Esophagus (tissue), 2 donors: ENCODE measurements around the gene SPATA33. TPM values are rescaled to one million over a fixed set of nuclear protein-coding genes. Genes with fewer than 3 reads are reported as not detected.
A peak's percentile ranks its signal among the peaks of the same experiment; 100 is the strongest.
"Not testable (repeated sequence)": the region's sequence is repeated elsewhere in the genome, so short reads cannot be mapped to it uniquely, and the experiment has no call there.

ENCODE experiments used
- H3K27ac ChIP-seq, 2 donors: one replicate each; pipeline ENCODE4 v1.5.1; 2013; ENCODE audit warnings: low read depth in 2 of 2, mild to moderate bottlenecking in 2 of 2, inconsistent platforms in 1 of 2, low read length in 1 of 2, moderate library complexity in 1 of 2
- H3K27me3 ChIP-seq, 2 donors: one replicate each; pipeline ENCODE4 v1.6.1; 2013; ENCODE audit warnings: low read length in 2 of 2, control low read depth in 1 of 2, mild to moderate bottlenecking in 1 of 2; ENCODE audit not compliant: insufficient read depth in 2 of 2, control insufficient read depth in 1 of 2
- H3K36me3 ChIP-seq, 2 donors: one replicate each; pipeline ENCODE4 v1.6.1; 2013; ENCODE audit warnings: low read length in 1 of 2; ENCODE audit not compliant: control insufficient read depth in 2 of 2, insufficient read depth in 2 of 2
- H3K4me1 ChIP-seq, 2 donors: one replicate each; pipeline ENCODE4 v1.6.1; 2013; ENCODE audit warnings: low read length in 1 of 2; ENCODE audit not compliant: control insufficient read depth in 2 of 2, insufficient read depth in 2 of 2
- H3K4me3 ChIP-seq, 2 donors: one replicate each; pipeline ENCODE4 v1.5.1; 2013; ENCODE audit warnings: low read length in 2 of 2, mild to moderate bottlenecking in 2 of 2, low read depth in 1 of 2, moderate library complexity in 1 of 2
- H3K9me3 ChIP-seq, 2 donors: one replicate each; pipeline ENCODE4 v1.6.1; 2013; ENCODE audit warnings: mild to moderate bottlenecking in 2 of 2, low read depth in 1 of 2, low read length in 1 of 2, moderate library complexity in 1 of 2; ENCODE audit not compliant: control insufficient read depth in 2 of 2, insufficient read depth in 1 of 2
- WGBS, 2 donors: extraction: QIAGEN DNeasy Blood & Tissue Kit; methylation state at CpG; one replicate each; pipeline ENCODE4 v1.1.7; 2013; 5-methylcytosine and 5-hydroxymethylcytosine counted together
- polyA plus RNA-seq, 2 donors: library from polyadenylated mRNA; stranded (reverse); fragments of 200-250 nt; gene quantifications; one replicate each; pipeline ENCODE4 v1.2.3, GENCODE V29; 2013
- donor health status: healthy with polysubstance abuse.
- donor health status: Bipolar disorder and iron deficiency.

Gene SPATA33
- polyA plus RNA-seq, 2 donors, result 3.5 to 5.4 TPM

DNA sequence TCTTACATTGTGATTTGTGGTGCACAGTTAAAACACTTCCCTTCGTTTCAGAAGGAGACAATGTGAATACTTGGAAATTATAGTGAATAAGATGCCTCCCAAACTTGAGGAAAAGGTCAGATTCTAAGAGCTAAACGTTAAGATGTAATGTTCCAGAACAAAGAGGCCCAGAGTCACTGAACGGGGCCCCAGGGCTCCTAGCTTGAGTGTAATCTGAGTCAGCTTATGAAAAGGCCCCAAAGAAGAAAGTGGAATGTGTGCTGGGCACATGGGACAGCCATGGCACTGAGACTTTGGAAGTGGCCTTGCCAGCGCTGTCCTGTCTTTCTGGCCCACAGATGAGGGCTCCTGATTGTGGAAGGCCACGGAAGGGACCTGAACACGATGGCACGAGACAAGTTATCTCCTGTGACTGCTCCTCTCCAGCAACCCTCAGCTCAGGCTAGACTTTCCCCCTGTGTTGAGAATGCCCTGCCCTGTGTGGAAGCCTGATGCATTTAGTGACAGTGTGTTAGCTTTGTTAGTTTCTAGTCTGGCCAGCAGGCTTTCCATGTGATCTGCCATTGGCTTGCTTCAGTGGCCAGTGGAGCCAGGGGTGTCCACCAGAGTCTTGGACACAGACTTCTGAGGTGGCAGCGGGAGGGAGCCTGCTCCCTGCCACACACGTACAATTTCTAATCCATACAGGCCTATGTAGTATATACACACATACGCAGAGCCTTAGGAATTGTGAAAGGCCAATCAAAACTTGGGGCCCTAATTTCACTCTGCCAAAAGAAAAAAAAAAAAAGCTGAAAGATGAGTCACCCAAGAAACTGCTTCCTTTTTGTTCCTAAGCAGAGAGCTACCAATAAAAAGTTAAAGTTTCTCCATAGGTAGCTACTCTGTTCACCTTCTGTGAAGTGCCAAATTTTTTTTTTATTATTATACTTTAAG, 13.1 kb downstream of the SPATA33 start:
- H3K36me3 ChIP-seq, result no peaks in the 10 kb centered on the region
- WGBS, 2 donors, result 75 to 78% methylated on average over 10 of the region's 10 CpGs
- H3K4me3 ChIP-seq, result no peak overlapping the region
- no peaks in the 10 kb centered on the region for H3K4me1 ChIP-seq
- H3K9me3 ChIP-seq, result no peaks in the 10 kb centered on the region
- no peaks in the 10 kb centered on the region for H3K27me3 ChIP-seq
- H3K27ac ChIP-seq, result peak overlapping the region in 1 of 2 donors; percentile 51

DNA sequence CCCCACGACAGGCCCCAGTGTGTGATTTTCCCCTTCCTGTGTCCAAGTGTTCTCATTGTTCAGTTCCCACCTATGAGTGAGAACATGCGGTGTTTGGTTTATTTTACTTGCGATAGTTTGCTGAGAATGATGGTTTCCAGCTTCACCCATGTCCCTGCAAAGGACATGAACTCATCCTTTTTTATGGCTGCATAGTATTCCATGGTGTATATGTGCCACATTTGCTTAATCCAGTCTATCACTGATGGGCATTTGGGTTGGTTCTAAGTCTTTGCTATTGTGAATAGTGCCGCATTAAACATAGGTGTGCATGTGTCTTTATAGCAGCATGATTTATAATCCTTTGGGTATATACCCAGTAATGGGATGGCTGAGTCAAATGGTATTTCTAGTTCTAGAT, 13.9 kb downstream of the SPATA33 start:
- H3K4me3 ChIP-seq, H3K36me3 ChIP-seq, H3K27ac ChIP-seq, H3K4me1 ChIP-seq, H3K9me3 ChIP-seq, H3K27me3 ChIP-seq: not testable (repeated sequence)
- 85 to 87% methylated on average over 4 of the region's 4 CpGs for WGBS, 2 donors

DNA sequence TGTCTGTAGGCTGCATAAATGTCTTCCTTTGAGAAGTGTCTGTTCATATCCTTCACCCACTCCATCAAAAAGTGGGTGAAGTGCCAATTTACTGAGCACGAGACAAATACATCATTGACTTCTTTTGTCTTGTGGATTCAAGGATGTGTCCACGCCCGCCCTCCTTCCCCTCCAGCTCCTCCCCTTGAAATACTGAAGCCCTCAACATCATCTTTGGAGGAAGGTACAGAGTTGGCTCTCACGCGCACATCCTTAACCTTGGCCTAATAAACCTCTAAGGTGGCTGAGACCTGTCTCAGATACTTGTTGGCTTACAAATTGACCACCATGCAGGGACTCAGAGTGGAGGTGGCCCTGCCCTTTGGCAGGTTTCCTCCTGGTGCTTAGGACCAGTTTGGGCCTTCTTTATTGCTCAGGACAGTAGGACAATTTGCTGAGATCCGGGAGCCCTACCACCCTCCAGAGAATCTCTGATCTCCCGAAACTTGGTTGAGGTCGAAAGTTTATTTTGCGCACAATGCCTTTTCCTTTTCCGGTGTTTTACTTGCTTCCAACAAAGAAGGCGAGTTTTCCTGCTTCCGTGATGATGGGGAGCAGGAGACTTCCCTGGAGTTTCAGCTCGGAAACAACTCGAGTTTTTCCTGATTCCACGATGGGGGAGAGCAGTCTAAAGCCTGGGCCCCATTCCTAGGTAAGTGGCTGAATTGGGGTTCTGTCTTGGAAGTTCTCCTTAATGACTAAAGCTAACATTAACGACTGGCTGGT, 14.7 kb downstream of the SPATA33 start:
- Histone ChIP-seq H3K4me1 (no peaks in the 10 kb centered on the region), H3K36me3 (no peaks in the 10 kb centered on the region), H3K27me3 (no peaks in the 10 kb centered on the region), H3K4me3 (no peak overlapping the region), H3K9me3 (no peaks in the 10 kb centered on the region), H3K27ac (no peak overlapping the region)
- 85 to 86% methylated on average over 16 of the region's 16 CpGs for WGBS, 2 donors

DNA sequence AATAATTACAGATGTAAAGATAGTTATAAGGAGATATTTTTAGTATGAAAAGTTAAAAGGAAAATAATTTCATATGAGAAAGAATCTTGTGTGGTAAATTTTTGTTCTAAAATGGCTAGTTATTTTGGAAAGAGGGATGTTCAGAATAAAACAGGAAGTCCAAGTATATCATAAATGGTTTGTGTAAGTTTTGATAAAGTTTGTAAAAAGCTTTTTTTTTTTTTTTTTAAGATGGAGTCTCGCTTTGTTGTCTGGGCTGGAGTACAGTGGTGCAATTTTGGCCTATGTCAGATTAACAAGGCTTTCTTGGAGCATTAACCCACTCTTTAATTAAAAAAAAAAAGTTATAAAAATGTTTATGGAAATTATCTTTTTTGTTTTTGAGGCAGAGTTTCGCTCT, 20.6 kb downstream of the SPATA33 start:
- WGBS, 2 donors, result 100% methylated on average over 2 of the region's 2 CpGs
- no peaks in the 10 kb centered on the region for H3K9me3 ChIP-seq
- no peaks in the 10 kb centered on the region for H3K4me1 ChIP-seq
- H3K4me3 ChIP-seq, result no peak overlapping the region
- H3K36me3 ChIP-seq, result no peaks in the 10 kb centered on the region
- H3K27ac ChIP-seq, result no peak overlapping the region
- no peaks in the 10 kb centered on the region for H3K27me3 ChIP-seq

DNA sequence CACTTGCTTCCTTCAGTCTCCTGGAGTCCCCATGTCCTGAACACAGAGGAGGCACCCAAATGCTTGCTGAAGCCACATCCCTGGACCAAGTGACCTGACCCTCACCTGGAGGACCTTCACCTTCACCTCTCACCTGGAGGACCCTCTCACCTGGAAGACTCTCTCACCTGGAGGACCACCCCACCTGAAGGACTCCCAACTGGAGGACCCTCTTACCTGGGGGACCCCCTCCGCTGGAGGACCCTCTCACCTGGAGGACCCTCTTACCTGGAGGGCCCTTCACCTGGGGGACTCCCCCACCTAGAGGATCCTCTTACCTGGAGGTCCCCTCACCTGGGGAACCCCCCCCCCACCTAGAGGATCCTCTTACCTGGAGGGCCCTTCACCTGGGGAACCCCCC, 28.3 kb downstream of the SPATA33 start:
- peaks cover 0 to 14% of the 10 kb centered on the region in 2 donors for H3K36me3 ChIP-seq
- H3K27ac ChIP-seq, result no peak overlapping the region
- H3K4me3 ChIP-seq, result no peak overlapping the region
- H3K9me3 ChIP-seq, result no peaks in the 10 kb centered on the region
- WGBS, 2 donors, result 89 to 100% methylated on average over 1 of the region's 1 CpG
- peaks cover 0 to 9% of the 10 kb centered on the region in 2 donors for H3K4me1 ChIP-seq
- H3K27me3 ChIP-seq, result no peaks in the 10 kb centered on the region

DNA sequence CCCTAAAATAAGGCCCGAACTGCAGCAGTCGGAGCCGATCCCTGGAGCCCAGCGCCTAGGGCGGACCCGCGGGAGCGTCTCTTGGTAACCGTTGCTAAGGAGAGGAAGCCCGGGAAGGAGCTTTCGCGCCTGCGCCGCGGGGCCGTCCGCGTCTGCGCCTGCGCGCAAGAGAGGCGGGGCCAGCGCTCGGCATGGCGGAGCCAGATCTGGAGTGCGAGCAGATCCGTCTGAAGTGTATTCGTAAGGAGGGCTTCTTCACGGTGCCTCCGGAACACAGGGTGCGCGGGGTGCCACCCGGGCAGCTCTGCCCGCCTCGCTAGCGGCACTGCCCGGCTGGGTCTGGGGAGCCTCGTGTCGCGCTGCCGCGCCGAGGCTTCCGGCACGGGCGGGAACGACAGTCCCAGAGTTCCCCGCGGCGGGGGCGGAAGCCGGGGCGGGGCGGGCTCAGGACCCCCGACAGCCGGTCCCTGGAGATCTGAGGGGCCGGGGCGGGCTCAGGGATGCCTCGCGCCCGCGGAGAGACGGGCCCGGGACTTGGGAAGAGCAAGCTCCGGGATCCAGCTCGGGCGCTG, 29.0 kb downstream of the SPATA33 start, which contains the start of gene CDK10:
Gene CDK10 (plus strand): TSS at position 170 of the 572 bp plus-strand sequence. CDS start 22 bp downstream, at position 192.
- peaks cover 0 to 19% of the 10 kb centered on the region in 2 donors for H3K36me3 ChIP-seq
- peak within 1 kb of the TSS; percentile 88 to 89 for H3K27ac ChIP-seq
- H3K4me3 ChIP-seq, result peak within 1 kb of the TSS; percentile 79 to 90
- H3K27me3 ChIP-seq, result no peaks in the 10 kb centered on the region
- H3K9me3 ChIP-seq, result no peaks in the 10 kb centered on the region
- WGBS, 2 donors, result 0 to 1% methylated on average over 66 to 67 of the region's 67 CpGs
- peaks cover 0 to 9% of the 10 kb centered on the region in 2 donors for H3K4me1 ChIP-seq

DNA sequence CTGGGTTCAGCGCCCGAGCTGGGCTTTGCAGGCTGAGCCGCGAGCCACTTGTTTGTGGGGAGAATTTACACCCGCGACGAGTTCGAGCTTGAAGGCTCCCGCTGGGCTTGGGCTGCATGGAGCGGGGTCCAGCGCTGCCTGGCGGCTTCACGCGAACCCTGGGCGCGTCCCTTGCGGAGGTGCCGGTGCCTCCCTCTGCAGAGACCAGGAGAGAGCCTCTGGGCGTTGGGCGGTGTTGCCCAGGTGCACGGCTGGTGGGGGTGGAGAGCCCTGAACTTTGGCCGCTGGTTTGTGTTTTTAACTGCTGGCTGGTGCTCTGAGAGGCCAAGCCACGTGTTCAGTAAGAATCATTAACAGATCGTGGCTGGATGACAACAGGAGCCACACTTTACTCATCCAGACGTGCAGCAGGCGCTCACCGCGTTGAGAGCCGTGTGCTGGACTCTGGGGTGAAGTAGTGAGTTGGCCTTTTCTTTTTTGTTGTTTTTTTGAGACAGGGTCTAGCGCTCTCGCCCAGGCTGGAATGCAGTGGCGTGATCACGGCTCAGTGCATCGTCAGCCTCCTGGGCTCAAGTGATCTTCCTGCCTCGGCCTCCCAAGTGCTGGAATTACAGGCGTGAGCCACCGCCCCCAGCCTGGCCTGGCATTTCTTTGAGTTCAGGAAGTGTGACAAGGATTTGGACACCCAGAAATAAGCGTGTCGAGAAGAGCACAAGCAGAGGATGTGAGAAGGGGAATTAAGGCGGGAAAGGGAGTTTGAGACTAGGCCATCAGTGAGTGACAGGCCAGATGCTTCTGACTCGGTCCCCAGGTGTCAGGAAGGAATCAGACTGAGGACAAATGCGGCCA, 29.7 kb downstream of the SPATA33 start:
- peak overlapping the region; percentile 88 to 89 for H3K27ac ChIP-seq
- H3K27me3 ChIP-seq, result no peaks in the 10 kb centered on the region
- peak overlapping the region; percentile 79 to 90 for H3K4me3 ChIP-seq
- 8 to 10% methylated on average over 42 of the region's 42 CpGs for WGBS, 2 donors
- peaks cover 3 to 26% of the 10 kb centered on the region in 2 donors for H3K36me3 ChIP-seq
- peaks cover 0 to 9% of the 10 kb centered on the region in 2 donors for H3K4me1 ChIP-seq
- H3K9me3 ChIP-seq, result no peaks in the 10 kb centered on the region

DNA sequence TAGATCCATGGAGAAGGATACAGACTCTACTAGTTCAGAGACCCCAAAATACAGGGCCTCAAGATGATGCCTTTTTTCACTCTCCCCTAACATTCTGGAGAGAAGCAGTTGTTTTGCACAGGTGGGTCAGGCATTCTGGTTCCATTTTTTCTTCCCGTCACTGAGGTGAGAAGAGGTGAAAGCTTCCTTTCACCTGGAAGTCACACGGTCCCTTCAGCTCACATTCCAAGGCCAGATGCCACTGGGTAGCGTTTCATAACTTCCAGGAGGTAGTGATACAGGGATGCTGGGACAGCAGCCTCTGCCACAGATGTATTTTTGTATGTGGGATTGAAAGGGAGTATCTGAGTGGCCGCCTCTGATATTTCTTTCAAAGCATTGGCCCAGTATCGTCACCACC, 30.8 kb downstream of the SPATA33 start:
- Histone ChIP-seq H3K36me3 (peaks cover 3 to 31% of the 10 kb centered on the region in 2 donors), H3K27ac (no peak overlapping the region)
- WGBS, 2 donors, result 84 to 90% methylated on average over 5 of the region's 5 CpGs

DNA sequence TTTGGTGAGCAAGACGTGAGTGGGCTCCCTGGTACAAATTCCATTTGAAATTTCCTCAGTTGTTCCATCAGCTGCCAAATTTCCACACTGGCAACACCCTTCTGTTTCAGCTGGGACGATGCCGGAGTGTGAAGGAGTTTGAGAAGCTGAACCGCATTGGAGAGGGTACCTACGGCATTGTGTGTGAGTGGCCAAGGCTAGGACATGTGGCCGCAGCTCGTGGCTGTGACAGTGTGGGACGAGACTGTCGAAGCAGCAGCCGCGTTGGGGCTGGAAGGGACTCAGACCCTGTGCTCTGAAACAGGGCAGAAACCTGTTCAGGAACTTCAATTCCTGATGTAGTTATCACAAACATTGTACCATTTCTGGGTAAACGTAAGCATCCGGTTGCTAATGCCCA, 31.5 kb downstream of the SPATA33 start:
- H3K36me3 ChIP-seq, result peaks cover 8 to 38% of the 10 kb centered on the region in 2 donors
- no peaks in the 10 kb centered on the region for H3K9me3 ChIP-seq
- 94% methylated on average over 13 of the region's 13 CpGs for WGBS, 2 donors
- no peaks in the 10 kb centered on the region for H3K27me3 ChIP-seq
- H3K27ac ChIP-seq, result no peak overlapping the region
- no peak overlapping the region for H3K4me3 ChIP-seq
- peaks cover 0 to 9% of the 10 kb centered on the region in 2 donors for H3K4me1 ChIP-seq

More for the DNA sequence above, 30.8 kb downstream of the SPATA33 start:
- no peaks in the 10 kb centered on the region for H3K9me3 ChIP-seq
- H3K4me1 ChIP-seq, result peaks cover 0 to 9% of the 10 kb centered on the region in 2 donors
- H3K4me3 ChIP-seq, result no peak overlapping the region
- H3K27me3 ChIP-seq, result no peaks in the 10 kb centered on the region
